ENCODE data around the gene DONSON. TPM values are rescaled to one million over a fixed set of nuclear protein-coding genes. Genes with fewer than 3 reads are reported as not detected.

The DONSON gene
- total and polyA plus RNA-seq, 2 donors = 18.3 to 37.6 TPM

- Histone ChIP-seq H3K36me3 (ENCODE audit: control insufficient read depth in 2 of 2, insufficient read depth in 2 of 2, low read length in 1 of 2) (peaks cover 16 to 66% of the 10 kb centered on the region in 2 donors), H3K27me3 (ENCODE audit: control insufficient read depth in 2 of 2, insufficient read depth in 1 of 2, low read length in 1 of 2) (no peaks in the 10 kb centered on the region), H3K4me3 (ENCODE audit: low read length in 2 of 2) (no peak overlapping the region), H3K9me3 (ENCODE audit: control insufficient read depth in 2 of 2, insufficient read depth in 1 of 2, low read length in 1 of 2) (no peaks in the 10 kb centered on the region), H3K4me1 (ENCODE audit: control insufficient read depth in 2 of 2, insufficient read depth in 2 of 2, low read length in 2 of 2) (no peaks in the 10 kb centered on the region), H3K27ac (ENCODE audit: low read depth in 1 of 2, low read length in 1 of 2) (no peak overlapping the region)
- 98% methylated on average over 5 of the region's 5 CpGs for WGBS
- no peak for DNase-seq (ENCODE audit: low read depth in 6 of 9, low spot score in 9 of 9)
These were observed 18.5 kb downstream of the DONSON start for GRCh38 chr21:33569991-33570390.

GRCh38 chr21:33568448-33568847 is 20.0 kb downstream of the DONSON start:
- WGBS = 94% methylated on average over 2 of the region's 2 CpGs
- no peaks in the 10 kb centered on the region for H3K9me3 ChIP-seq (ENCODE audit: control insufficient read depth in 2 of 2, insufficient read depth in 1 of 2, low read length in 1 of 2)
- no peaks in the 10 kb centered on the region for H3K4me1 ChIP-seq (ENCODE audit: control insufficient read depth in 2 of 2, insufficient read depth in 2 of 2, low read length in 2 of 2)
- H3K4me3 ChIP-seq (ENCODE audit: low read length in 2 of 2) = no peak overlapping the region
- H3K36me3 ChIP-seq (ENCODE audit: control insufficient read depth in 2 of 2, insufficient read depth in 2 of 2, low read length in 1 of 2) = peaks cover 19 to 59% of the 10 kb centered on the region in 2 donors
- no peak for DNase-seq (ENCODE audit: low read depth in 6 of 9, low spot score in 9 of 9)
- no peak overlapping the region for H3K27ac ChIP-seq (ENCODE audit: low read depth in 1 of 2, low read length in 1 of 2)
- no peaks in the 10 kb centered on the region for H3K27me3 ChIP-seq (ENCODE audit: control insufficient read depth in 2 of 2, insufficient read depth in 1 of 2, low read length in 1 of 2)

GRCh38 chr21:33567914-33568313 is 20.6 kb downstream of the DONSON start:
- Histone ChIP-seq H3K4me3 (ENCODE audit: low read length in 2 of 2) (no peak overlapping the region), H3K4me1 (ENCODE audit: control insufficient read depth in 2 of 2, insufficient read depth in 2 of 2, low read length in 2 of 2) (no peaks in the 10 kb centered on the region), H3K9me3 (ENCODE audit: control insufficient read depth in 2 of 2, insufficient read depth in 1 of 2, low read length in 1 of 2) (no peaks in the 10 kb centered on the region), H3K36me3 (ENCODE audit: control insufficient read depth in 2 of 2, insufficient read depth in 2 of 2, low read length in 1 of 2) (peaks cover 19 to 55% of the 10 kb centered on the region in 2 donors), H3K27ac (ENCODE audit: low read depth in 1 of 2, low read length in 1 of 2) (no peak overlapping the region), H3K27me3 (ENCODE audit: control insufficient read depth in 2 of 2, insufficient read depth in 1 of 2, low read length in 1 of 2) (no peaks in the 10 kb centered on the region)
- WGBS = 97% methylated on average over 6 of the region's 6 CpGs
- no peak for DNase-seq (ENCODE audit: low read depth in 6 of 9, low spot score in 9 of 9)

- Histone ChIP-seq H3K4me1 (ENCODE audit: control insufficient read depth in 2 of 2, insufficient read depth in 2 of 2, low read length in 2 of 2) (no peaks in the 10 kb centered on the region), H3K9me3 (ENCODE audit: control insufficient read depth in 2 of 2, insufficient read depth in 1 of 2, low read length in 1 of 2) (no peaks in the 10 kb centered on the region), H3K36me3 (ENCODE audit: control insufficient read depth in 2 of 2, insufficient read depth in 2 of 2, low read length in 1 of 2) (peaks cover 19 to 53% of the 10 kb centered on the region in 2 donors), H3K27ac (ENCODE audit: low read depth in 1 of 2, low read length in 1 of 2) (no peak overlapping the region), H3K4me3 (ENCODE audit: low read length in 2 of 2) (no peak overlapping the region), H3K27me3 (ENCODE audit: control insufficient read depth in 2 of 2, insufficient read depth in 1 of 2, low read length in 1 of 2) (no peaks in the 10 kb centered on the region)
- DNase-seq (ENCODE audit: low read depth in 6 of 9, low spot score in 9 of 9) = no peak
- WGBS = 96% methylated on average over 2 of the region's 2 CpGs
These were observed 22.0 kb downstream of the DONSON start for GRCh38 chr21:33566514-33566913.

- H3K36me3 ChIP-seq (ENCODE audit: control insufficient read depth in 2 of 2, insufficient read depth in 2 of 2, low read length in 1 of 2) = peaks cover 19 to 63% of the 10 kb centered on the region in 2 donors
- no peaks in the 10 kb centered on the region for H3K27me3 ChIP-seq (ENCODE audit: control insufficient read depth in 2 of 2, insufficient read depth in 1 of 2, low read length in 1 of 2)
- H3K4me3 ChIP-seq (ENCODE audit: low read length in 2 of 2) = no peak overlapping the region
- no peak for DNase-seq (ENCODE audit: low read depth in 6 of 9, low spot score in 9 of 9)
- H3K9me3 ChIP-seq (ENCODE audit: control insufficient read depth in 2 of 2, insufficient read depth in 1 of 2, low read length in 1 of 2) = no peaks in the 10 kb centered on the region
- WGBS = 98% methylated on average over 2 of the region's 2 CpGs
- no peak overlapping the region for H3K27ac ChIP-seq (ENCODE audit: low read depth in 1 of 2, low read length in 1 of 2)
- no peaks in the 10 kb centered on the region for H3K4me1 ChIP-seq (ENCODE audit: control insufficient read depth in 2 of 2, insufficient read depth in 2 of 2, low read length in 2 of 2)
These were observed 26.1 kb downstream of the DONSON start for GRCh38 chr21:33562389-33562788.

GRCh38 chr21:33561373-33561772 is 27.1 kb downstream of the DONSON start:
- Histone ChIP-seq H3K27me3 (ENCODE audit: control insufficient read depth in 2 of 2, insufficient read depth in 1 of 2, low read length in 1 of 2) (no peaks in the 10 kb centered on the region), H3K27ac (ENCODE audit: low read depth in 1 of 2, low read length in 1 of 2) (no peak overlapping the region), H3K4me1 (ENCODE audit: control insufficient read depth in 2 of 2, insufficient read depth in 2 of 2, low read length in 2 of 2) (no peaks in the 10 kb centered on the region), H3K9me3 (ENCODE audit: control insufficient read depth in 2 of 2, insufficient read depth in 1 of 2, low read length in 1 of 2) (no peaks in the 10 kb centered on the region), H3K4me3 (ENCODE audit: low read length in 2 of 2) (no peak overlapping the region), H3K36me3 (ENCODE audit: control insufficient read depth in 2 of 2, insufficient read depth in 2 of 2, low read length in 1 of 2) (peaks cover 23 to 67% of the 10 kb centered on the region in 2 donors)
- DNase-seq (ENCODE audit: low read depth in 6 of 9, low spot score in 9 of 9) = no peak
- 97% methylated on average over 2 of the region's 2 CpGs for WGBS

- Histone ChIP-seq H3K27ac (ENCODE audit: low read depth in 1 of 2, low read length in 1 of 2) (no peak overlapping the region), H3K4me3 (ENCODE audit: low read length in 2 of 2) (no peak overlapping the region), H3K9me3 (ENCODE audit: control insufficient read depth in 2 of 2, insufficient read depth in 1 of 2, low read length in 1 of 2) (no peaks in the 10 kb centered on the region), H3K36me3 (ENCODE audit: control insufficient read depth in 2 of 2, insufficient read depth in 2 of 2, low read length in 1 of 2) (peaks cover 23 to 70% of the 10 kb centered on the region in 2 donors), H3K4me1 (ENCODE audit: control insufficient read depth in 2 of 2, insufficient read depth in 2 of 2, low read length in 2 of 2) (no peaks in the 10 kb centered on the region), H3K27me3 (ENCODE audit: control insufficient read depth in 2 of 2, insufficient read depth in 1 of 2, low read length in 1 of 2) (no peaks in the 10 kb centered on the region)
- DNase-seq (ENCODE audit: low read depth in 6 of 9, low spot score in 9 of 9) = no peak
These were observed 27.5 kb downstream of the DONSON start for GRCh38 chr21:33560965-33561364.

- no peak overlapping the region for H3K27ac ChIP-seq (ENCODE audit: low read depth in 1 of 2, low read length in 1 of 2)
- DNase-seq (ENCODE audit: low read depth in 6 of 9, low spot score in 9 of 9) = no peak
- no peaks in the 10 kb centered on the region for H3K4me1 ChIP-seq (ENCODE audit: control insufficient read depth in 2 of 2, insufficient read depth in 2 of 2, low read length in 2 of 2)
- H3K4me3 ChIP-seq (ENCODE audit: low read length in 2 of 2) = no peak overlapping the region
- H3K9me3 ChIP-seq (ENCODE audit: control insufficient read depth in 2 of 2, insufficient read depth in 1 of 2, low read length in 1 of 2) = no peaks in the 10 kb centered on the region
- no peaks in the 10 kb centered on the region for H3K27me3 ChIP-seq (ENCODE audit: control insufficient read depth in 2 of 2, insufficient read depth in 1 of 2, low read length in 1 of 2)
- peaks cover 27 to 80% of the 10 kb centered on the region in 2 donors for H3K36me3 ChIP-seq (ENCODE audit: control insufficient read depth in 2 of 2, insufficient read depth in 2 of 2, low read length in 1 of 2)
- 97% methylated on average over 10 of the region's 10 CpGs for WGBS
These were observed 28.7 kb downstream of the DONSON start for GRCh38 chr21:33559813-33560212.

- WGBS = 96% methylated on average over 4 of the region's 4 CpGs
- no peak overlapping the region for H3K27ac ChIP-seq (ENCODE audit: low read depth in 1 of 2, low read length in 1 of 2)
These were observed 29.6 kb downstream of the DONSON start for GRCh38 chr21:33558777-33559421.

More at GRCh38 chr21:33558777-33559421, 29.6 kb downstream of the DONSON start:
- no peaks in the 10 kb centered on the region for H3K9me3 ChIP-seq (ENCODE audit: control insufficient read depth in 2 of 2, insufficient read depth in 1 of 2, low read length in 1 of 2)
- H3K36me3 ChIP-seq (ENCODE audit: control insufficient read depth in 2 of 2, insufficient read depth in 2 of 2, low read length in 1 of 2) = peaks cover 32 to 83% of the 10 kb centered on the region in 2 donors
- no peaks in the 10 kb centered on the region for H3K27me3 ChIP-seq (ENCODE audit: control insufficient read depth in 2 of 2, insufficient read depth in 1 of 2, low read length in 1 of 2)
- no peaks in the 10 kb centered on the region for H3K4me1 ChIP-seq (ENCODE audit: control insufficient read depth in 2 of 2, insufficient read depth in 2 of 2, low read length in 2 of 2)
- H3K4me3 ChIP-seq (ENCODE audit: low read length in 2 of 2) = no peak overlapping the region
- no peak for DNase-seq (ENCODE audit: low read depth in 6 of 9, low spot score in 9 of 9)
